ENCODE data around the gene TMEM120A.
"Not testable (repeated sequence)": the region's sequence is repeated elsewhere in the genome, so short reads cannot be mapped to it uniquely, and the experiment has no call there.

TMEM120A gene

DNA sequence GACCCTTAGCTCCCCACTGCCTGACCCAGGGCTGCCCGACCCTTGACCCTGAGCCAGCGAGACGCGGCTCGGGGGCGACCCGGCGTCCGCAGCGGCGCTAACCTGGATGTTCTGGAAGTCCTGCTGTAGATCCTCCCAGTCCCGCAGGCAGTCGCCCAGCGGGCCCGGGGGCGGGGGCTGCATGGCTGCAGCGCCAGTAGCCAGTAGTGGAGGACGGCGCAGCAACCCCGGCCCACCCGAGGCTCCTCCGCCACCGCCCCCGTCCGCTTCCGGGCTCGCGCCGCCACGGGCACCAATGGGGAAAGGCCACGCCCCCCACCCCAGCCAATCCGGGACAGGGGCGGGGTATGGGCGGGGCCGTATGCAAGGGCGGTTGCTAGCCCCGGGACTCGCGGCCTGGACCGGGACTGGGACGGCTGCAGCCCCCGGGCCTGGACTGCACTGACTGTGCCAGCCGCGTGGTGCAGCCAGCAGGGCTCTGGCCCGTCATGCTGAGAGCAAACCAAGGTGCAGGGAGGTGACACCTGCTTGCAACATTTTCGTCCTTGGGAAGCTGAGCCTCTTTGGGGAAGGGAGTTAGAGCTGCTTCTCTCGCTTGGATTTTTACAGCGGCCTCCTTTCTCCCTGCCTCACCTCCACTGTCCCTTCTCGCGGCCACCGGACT, at the start of gene TMEM120A:
TSS of gene TMEM120A (minus strand) at position 208 of the 664 bp plus-strand sequence. CDS start at position 183, 25 bp downstream.
- peak; percentile 90 for DNase-seq

DNA sequence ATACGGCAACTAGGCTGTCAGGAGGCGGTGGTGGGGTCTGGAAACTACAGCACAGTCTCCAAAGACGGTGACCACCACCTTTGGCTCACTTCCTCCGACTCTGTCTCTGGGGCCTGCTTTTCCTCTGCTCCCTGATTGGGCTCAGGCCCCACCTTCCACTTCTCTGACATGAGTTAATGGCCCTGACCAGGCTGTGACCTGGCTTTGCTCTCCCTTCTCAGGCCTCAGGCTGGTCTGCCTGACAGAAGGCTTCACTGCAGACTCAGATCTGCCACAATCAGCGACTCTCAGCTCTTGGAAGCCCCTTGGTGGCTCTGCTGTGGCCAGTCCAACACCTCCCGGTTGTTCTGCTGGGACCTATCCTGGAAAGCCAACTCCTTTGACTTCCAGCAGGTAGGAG, 45.7 kb upstream of the TMEM120A start:
- DNase-seq = no peak

DNA sequence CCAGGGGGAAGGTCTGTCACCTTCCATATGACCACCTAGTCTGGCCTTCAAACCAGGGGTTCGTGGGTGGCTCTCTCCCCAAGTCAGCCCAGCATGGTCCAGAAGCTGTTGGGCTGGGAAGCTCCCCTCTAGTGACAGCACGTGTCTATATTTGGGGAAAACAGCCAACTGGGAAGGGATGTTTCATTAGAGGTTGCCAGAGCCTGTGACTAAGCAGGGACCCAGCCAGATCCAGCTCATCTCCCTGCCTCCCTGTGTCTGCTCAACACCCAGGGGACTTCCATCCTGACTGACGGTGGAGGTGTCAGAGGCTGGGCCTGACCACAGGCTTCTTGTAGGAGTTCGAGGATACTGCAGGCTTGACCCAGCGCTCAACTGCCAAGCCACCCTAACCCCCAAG, 42.9 kb upstream of the TMEM120A start:
- peak; percentile 72 for DNase-seq

- no peak for DNase-seq
Observed at GRCh38 chr7:76031964-76032363, 37.6 kb upstream of the TMEM120A start.

- not testable (repeated sequence) for DNase-seq
Observed at GRCh38 chr7:76029682-76030081, 35.3 kb upstream of the TMEM120A start.

DNA sequence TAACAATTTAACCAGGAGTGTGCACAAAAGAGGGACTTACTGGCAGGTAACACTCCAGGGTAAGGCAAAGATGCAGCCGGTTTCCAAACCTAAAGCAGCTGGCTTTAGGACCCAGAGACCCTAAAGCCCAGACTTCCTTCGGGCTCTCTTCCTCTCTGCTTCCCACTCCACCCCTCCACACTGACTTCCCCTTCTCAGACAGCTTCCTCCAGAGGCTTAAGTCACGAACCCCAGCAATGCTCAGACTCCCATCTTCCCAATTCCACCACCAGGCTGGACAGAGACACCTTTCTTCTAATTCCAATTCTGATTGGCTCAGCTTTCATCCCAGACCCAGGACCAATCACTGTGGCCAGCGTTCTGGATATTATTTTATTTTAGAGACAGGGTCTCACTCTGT, 28.6 kb upstream of the TMEM120A start:
- no peak for DNase-seq

GRCh38 chr7:76022026-76022780, 27.8 kb upstream of the TMEM120A start:
- DNase-seq = no peak

GRCh38 chr7:76020031-76020714, 25.8 kb upstream of the TMEM120A start:
- DNase-seq = peak; percentile 41

GRCh38 chr7:76018520-76018919, 24.1 kb upstream of the TMEM120A start:
- not testable (repeated sequence) for DNase-seq

DNA sequence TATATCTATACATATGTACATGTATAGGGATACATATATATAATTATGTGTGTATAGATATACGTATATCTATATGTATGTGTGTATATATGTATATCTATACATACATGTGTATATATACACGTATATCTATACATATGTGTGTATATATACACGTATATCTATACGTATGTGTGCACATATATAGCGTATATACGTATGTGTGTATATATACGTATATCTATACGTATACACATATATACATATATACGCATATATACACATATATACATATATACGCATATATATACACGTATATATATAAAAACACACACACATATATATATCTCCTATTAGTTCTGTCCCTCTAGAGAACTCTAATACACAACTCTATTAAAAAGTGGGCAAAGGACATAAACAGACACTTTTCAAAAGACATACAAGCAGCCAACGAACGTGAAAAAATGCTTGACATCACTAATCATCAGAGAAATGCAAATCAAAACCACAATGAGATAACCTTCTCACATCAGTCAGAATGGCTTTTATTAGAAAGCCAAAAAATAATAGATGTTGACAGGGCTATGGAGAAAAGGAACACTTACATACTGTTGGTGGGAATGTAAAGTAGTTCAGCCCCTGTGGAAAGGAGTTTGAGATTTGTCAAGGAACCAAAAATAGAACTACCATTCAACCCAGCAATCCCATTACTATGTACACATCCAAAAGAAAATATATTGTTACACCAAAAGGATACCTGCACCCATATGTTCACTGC, 22.0 kb upstream of the TMEM120A start:
- DNase-seq = no peak

DNA sequence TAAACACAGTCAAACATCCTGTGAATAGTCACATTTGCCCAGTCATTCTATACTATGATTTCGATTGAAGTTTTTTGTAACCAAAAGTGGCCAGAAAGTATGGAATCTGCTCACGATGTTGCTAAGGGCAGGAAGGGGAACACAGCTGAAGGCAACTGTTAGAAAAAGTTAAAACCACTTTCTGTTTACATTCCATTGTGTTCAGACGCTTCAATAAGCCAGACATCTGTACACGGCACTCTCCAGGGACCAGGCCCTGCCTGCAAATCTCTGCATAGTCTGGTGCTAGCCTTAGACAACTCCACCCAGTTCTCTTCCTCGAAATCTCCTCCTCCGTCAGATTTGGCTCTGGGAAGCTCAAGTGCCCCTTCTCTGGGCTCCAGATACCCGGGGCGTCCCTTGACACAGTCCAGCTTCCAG, 17.1 kb upstream of the TMEM120A start:
- DNase-seq = peak; percentile 51

- no peak for DNase-seq
Observed at GRCh38 chr7:76009672-76010600, 15.5 kb upstream of the TMEM120A start.

DNA sequence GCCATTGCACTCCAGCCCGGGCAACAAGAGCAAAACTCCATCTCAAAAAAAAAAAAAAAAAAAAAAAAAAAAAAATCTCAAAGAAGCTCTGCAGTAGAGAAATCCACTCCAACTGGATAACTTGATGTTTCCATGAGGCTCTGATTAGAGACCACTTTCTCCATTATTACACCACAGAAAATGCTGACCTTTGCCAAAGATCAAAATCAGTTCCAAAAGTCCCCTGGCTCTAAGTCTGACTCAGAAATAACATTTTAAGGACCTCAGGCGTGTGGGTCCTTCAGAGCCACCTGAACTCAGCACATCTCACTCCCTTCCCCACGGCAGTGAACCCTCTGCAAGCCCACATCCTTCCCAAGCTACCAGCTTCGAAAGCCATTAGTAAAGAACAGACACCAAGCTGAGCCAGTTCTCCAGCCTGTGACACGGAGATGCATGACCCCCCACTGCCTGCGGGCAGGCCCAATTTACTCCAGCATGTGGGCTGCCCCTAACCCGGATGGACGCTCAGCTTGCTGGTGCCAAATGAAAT, 13.8 kb upstream of the TMEM120A start:
- DNase-seq = no peak

DNA sequence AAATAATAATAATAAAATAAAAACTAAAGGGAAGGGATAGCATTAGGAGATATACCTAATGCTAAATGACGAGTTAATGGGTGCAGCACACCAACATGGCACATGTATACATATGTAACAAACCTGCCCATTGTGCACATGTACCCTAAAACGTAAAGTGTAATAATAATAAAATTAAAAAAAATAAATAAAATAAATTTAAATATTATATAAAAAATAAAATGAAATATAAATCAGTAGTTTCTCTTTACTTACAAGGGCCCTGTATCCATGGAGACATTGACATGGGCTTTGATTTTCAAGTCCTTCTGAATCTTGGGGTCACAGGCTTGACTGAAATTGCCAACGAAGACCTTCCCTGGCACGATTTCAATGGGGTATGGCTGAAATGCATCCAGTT, 10.6 kb upstream of the TMEM120A start:
- not testable (repeated sequence) for DNase-seq

GRCh38 chr7:76003351-76003750, 9.0 kb upstream of the TMEM120A start:
- DNase-seq = no peak

GRCh38 chr7:76002822-76003221, 8.4 kb upstream of the TMEM120A start:
- no peak for DNase-seq

DNA sequence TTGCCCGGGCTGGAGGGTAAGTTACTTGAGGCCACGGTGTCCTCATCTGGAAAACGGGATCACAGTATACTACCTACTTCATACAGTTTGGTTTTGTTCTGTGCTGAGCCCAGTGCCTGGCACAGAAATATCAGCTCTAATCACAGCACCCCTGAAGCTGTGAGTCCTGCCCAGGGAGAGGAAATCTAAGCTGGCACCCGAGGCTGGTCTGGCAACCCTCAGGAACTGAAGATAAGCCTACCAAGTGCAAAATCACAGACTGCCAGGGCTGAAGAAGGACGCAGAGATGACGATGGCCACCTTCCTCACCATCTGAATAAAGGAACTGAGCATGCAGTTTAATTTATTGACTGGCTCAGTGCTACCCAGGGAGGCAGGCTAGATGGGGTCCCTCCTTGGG, 7.7 kb upstream of the TMEM120A start:
- no peak for DNase-seq

DNA sequence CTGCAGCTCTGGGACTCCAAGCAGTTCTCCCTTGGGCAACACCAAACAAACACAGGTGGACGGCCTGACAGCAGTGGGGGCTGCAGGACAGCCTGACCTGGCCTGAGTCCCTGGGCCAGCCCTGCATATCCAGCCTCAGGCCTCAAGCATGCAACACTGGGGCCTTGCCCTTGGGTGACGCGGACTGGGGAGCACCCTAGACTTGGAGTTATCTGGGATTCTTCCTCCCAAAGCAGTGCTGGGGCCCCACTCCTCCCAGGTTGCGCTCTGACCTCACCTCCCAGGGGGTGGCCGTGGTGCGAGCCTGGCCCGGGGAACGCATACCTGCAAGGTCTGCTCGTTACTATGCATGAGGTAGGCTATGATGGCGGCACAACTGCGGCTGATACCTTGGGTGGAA, 6.2 kb upstream of the TMEM120A start:
- DNase-seq = no peak

DNA sequence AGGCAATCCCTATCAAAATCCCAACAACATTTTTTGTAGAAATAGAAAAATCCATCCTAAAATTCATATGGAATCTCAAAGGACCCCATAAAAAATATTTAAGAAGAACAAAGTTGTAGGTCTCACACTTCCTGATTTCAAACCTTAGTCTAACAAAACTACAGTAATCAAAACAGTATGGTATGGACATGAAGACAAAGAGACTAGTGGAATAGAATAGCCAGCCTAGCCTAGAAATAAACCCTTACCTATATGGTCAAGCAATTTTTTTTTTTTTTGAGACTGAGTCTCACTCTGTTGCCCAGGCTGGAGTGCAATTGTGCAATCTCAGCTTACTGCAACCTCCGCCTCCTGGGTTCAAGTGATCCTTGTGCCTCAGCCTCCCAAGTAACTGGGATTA, 3.6 kb upstream of the TMEM120A start:
- no peak for DNase-seq

DNA sequence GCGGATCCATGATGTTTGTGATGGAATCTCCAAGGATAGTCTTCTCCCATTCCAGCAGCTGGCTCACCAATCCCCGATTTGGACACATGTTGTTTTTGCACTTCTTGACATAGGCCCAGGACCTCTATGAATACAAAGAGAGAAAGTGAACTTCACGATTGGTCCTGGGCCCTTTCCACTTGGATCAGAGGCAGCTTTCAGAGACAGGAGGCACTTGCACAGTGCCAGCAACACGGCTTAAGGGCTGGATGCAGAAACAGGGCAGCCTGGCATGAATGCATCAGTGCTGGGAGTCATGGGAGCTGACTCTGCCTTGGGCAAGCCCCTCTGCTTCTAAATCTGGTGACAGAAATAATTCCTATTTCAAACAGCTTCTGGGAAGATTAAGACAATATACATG, 2.1 kb upstream of the TMEM120A start:
- no peak for DNase-seq

DNA sequence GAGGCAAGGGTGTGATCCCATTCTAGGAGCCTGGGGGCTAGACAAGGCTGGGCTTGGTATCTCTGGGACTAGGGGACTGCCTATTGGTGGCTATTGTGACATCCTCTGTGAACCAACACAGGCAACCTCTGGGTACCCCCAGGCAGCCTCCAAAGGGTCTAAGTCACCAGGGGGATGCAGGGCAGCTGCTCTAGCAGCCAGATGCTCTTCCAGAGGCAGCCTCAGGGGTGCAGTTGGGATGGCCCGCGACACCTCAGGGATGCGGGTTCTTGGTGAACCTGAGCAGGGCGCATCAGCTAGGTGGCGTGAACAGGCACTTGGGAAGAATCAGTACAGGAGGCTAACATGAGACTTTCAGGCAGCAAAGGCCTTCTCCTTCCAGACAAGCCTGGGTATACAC, 1.6 kb upstream of the TMEM120A start:
- DNase-seq = no peak

GRCh38 chr7:75995052-75995471, 667 bp upstream of the TMEM120A start:
- DNase-seq = no peak

Data from fibroblast of skin of right quadriceps (primary cell).